HL-60/S4 (cell line): ENCODE results near the gene RNF223.
"Not testable (repeated sequence)": the region's sequence is repeated elsewhere in the genome, so short reads cannot be mapped to it uniquely, and the experiment has no call there.

ENCODE experiments used
- in situ Hi-C: fragments of 300-500 bp; cut with MboI; formaldehyde crosslinking; loops from 2 replicates; pipeline ENCODE4 v1.14.3; 2022; ENCODE audit warnings: low sequenced_read_pairs

The RNF223 gene

GRCh38 chr1:1110561-1110971 is 36.5 kb upstream of the RNF223 start:
- in situ Hi-C loops, result no loop called here

DNA sequence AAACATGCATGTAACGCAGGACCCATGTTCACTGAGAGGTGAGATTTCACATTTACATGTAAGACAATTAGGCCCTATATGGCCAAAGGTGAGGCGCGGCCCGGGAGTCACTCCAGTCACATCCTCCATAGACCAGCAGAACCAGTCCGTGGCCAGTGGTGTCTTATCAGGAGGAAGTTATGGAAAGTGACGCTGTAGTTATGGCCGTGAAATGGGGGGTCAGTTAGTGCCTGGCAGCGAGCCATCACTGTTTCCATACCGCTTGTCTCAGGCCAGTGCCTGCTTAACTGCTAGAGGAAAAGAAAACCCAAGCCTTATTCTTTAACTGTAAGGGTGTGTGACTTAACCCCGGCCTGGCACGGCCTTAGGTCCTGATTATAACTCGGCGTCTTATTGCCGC is 35.6 kb upstream of the RNF223 start:
- in situ Hi-C loops, result no loop called here

DNA sequence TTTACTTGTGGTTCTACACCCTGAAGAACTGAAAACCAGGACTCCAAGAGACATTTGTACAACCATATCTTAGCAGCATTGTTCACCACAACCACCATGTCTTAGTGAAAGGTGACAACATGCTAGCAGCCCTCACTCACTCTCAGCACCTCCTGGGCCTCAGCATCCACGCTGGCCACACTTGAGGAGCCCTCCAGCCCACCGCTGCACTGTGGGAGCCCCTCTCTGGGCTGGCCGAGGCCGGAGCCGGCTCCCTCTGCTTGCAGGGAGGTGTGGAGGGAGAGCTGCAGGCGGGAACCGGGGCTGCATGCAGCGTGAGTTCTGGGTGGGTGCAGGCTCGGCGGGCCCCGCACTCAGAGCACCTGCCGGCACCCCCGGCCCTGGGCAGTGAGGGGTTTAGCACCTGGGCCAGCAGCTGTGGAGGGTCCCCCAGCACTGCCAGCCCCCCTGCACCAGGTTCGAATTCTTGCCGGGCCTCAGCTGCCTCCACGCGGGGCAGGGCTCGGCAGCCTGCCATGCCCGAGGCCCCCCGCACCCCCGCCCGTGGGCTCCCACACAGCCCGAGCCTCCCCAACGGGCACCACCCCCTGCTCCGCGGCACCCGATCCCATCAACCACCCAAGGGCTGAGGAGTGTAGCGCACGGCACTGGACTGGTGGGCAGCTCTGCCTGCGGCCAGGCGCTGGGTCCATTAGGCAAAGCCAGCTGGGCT is 32.6 kb upstream of the RNF223 start:
- in situ Hi-C loops, result no loop called here

DNA sequence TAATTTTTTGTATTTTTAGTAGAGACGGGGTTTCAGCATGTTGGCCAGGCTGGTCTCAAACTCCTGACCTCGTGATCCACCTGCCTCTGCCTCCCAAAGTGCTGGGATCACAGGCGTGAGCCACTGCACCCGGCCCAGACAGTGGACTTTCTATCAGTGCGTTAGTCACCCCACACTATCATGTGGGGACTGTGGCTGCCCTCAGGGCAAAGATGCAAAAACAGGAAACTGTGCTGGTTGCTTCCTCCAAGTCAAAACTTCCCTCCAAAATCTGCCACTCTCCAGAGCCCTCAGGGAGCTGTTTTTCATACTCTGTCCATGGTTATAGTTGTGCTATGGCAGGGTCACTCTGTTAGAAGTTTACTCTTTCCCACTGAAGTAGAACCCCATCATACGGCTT is 30.0 kb upstream of the RNF223 start:
- in situ Hi-C loops, result not testable (repeated sequence)

DNA sequence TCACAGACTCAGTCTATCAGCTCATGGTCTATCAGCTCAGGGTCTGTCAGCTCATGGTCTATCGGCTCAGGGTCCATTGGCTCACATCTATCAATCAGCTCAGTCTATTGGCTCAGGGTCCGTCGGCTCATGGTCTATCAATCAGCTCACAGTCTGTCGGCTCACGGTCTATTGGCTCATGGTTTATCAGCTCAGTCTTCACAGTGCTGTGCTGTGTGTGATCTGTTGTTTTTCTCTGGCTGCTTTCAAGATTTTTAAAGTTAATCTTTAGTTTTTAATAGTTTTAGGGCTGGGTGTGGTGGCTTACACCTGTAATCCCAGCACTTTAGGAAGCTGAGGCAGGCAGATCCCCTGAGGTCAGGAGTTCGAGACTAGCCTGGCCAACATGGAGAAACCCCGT is 27.4 kb upstream of the RNF223 start:
- in situ Hi-C loops, result no loop called here

DNA sequence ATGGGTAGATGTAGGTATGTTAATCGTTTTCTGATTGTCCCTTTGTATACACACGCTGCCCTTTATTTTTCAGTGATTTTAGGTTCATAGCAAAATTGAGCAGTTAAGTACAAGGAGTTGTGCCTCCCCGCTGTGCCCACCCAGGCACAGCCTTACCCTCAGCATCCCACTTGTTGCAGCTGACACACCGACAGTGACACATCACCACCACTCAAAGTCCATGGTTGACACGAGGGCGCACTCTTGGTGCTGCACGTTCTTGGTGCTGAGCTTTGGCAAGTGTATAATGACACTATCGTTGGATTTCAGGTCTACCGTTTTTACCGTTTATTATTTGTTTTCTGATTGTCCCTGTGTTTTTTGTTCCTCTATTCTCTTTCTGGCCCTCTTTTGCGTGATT is 26.2 kb upstream of the RNF223 start:
- in situ Hi-C loops, result no loop called here

GRCh38 chr1:1099506-1100183 is 25.5 kb upstream of the RNF223 start:
- in situ Hi-C loops, result no loop called here

DNA sequence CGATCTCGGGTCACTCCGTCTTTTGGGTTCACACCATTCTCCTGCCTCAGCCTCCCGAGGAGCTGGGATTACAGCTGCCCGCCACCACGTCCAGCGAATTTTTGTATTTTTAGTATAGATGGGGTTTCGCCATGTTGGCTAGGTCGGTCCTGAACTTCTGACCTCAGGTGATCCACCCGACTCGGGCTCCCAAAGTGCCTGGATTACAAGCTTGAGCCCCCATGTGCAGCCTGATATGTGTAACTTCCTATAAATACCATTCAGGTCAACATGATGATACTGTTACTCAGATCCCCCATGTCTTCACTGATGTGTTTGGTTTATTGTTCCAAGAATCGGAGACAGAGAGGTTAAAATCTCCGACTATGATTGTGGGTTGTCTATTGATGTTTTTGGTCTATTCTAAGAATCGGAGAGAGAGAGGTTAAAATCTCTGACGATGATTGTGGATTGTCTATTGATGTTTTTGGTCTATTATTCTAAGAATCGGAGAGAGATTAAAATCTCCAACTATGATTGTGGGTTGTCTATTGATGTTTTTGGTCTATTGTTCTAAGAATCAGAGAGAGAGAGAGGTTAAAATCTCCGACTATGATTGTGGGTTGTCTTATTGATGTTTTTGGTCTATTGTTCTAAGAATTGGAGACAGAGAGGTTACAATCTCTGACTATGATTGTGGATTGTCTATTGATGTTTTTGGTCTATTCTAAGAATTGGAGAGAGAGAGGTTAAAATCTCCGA is 24.7 kb upstream of the RNF223 start:
- in situ Hi-C loops, result no loop called here

DNA sequence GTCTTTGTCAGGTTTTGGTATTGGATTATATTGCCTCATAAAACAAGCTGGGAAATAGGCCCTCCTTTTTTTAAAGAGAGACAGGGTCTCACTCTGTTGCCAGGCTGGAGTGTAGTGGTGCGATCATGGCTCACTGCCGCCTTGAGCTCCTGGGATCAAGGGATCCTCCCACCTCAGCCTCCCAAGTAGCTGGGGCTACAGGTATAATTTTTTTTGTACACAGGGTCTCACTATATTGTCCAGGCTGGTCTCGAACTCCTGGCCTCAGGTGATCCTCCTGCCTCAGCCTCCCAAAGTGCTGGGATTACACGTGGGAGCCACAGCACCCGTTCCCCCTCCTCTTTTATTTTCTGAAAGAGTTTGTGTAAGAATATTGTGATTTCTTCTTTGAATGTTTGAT is 22.0 kb upstream of the RNF223 start:
- in situ Hi-C loops, result not testable (repeated sequence)

DNA sequence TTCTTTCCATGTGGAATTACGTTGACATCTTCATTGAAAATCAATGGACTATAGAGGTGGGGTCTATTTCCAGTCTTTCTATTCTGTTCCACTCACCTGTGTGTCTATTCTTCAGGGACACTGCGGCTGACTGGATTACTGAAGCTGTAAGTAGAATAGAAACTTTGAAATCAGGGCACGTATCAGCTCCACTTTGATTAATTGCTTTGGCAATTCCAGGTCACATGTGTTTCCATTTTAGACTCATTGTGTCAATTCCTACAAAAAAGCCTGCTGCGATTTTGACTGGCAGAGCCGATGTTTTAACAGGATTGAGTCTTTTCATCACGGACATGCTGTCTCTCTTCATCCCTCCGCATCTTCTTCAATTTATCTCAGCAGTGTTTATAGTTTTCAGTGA is 20.9 kb upstream of the RNF223 start:
- in situ Hi-C loops, result no loop called here

GRCh38 chr1:1093610-1093943 is 19.5 kb upstream of the RNF223 start:
- in situ Hi-C loops, result no loop called here

DNA sequence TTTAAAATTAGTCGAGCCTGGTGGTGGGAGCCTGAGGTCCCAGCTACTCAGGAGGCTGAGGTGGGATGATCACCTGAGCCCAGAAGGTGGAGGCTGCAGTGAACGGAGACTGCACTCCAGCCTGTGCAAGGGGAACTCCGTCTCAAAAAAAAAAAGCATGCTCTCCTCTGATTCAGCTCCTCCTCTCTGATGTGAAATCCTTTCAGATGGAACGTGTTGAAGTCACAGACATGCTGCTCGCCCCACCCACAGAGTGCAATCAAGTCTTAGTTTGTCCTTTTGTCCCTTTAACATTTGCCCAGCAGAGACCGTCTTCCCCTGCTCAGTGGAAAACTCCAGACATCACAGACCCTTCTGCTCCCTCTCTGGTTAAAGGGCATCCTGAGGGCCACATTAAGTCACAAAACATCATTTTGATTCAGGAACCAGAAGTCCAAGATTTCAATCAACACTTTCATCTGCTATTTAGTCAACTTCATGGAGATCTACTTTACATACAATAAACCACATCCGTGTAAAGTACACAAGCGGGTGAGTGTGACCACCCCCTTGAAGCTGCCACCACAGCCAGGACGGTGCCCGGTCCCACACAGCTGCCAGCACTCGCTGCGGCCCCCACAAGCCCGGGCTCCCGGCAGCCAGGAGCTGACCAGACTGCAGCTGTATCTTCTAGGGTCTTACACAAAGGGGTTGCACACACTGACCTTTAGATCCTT is 18.9 kb upstream of the RNF223 start:
- in situ Hi-C loops, result no loop called here

GRCh38 chr1:1092149-1092855 is 18.2 kb upstream of the RNF223 start:
- in situ Hi-C loops, result no loop called here

DNA sequence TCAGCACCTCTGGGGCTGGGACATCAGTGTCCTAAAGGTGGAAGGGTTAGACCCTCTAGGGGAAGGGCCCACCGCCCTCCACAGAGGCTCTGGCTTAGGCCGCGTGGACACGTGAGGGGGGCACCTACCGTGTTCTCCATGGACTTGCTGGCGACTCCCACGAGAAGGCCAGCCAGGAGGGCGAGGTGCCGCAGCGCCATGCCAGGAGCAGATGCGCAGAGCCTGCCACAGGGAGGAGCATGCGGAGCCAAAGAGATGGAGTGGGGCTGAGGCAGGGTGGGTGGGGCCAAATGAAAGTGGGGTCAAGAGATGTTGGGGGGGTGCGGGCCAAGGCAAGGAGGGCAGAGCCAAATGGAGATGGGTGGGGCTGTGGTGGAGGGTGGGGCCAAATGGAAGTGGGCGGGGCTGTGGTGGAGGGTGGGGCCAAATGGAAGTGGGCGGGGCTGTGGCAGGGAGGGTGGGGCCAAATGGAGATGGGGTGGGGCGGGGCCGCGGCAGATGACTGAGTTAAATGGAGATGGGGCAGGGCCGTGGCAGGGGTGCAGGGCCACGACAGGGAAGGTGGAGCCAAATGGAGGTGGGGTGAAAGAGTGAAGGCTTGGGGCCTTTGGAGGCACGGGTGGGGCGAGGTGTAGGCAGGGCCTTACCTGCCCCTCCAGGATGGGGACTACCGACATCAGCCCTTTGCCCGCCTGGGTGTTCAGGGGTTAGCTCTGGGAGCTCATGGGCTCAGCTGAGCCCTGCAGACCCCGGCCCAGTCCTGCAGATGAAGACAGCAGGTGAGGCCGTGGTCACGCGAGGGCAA is 17.4 kb upstream of the RNF223 start:
- in situ Hi-C loops, result no loop called here

- in situ Hi-C loops, result no loop called here
Measured at GRCh38 chr1:1090424-1091343, 16.6 kb upstream of the RNF223 start.

GRCh38 chr1:1089731-1090423 is 15.8 kb upstream of the RNF223 start:
- in situ Hi-C loops, result no loop called here

DNA sequence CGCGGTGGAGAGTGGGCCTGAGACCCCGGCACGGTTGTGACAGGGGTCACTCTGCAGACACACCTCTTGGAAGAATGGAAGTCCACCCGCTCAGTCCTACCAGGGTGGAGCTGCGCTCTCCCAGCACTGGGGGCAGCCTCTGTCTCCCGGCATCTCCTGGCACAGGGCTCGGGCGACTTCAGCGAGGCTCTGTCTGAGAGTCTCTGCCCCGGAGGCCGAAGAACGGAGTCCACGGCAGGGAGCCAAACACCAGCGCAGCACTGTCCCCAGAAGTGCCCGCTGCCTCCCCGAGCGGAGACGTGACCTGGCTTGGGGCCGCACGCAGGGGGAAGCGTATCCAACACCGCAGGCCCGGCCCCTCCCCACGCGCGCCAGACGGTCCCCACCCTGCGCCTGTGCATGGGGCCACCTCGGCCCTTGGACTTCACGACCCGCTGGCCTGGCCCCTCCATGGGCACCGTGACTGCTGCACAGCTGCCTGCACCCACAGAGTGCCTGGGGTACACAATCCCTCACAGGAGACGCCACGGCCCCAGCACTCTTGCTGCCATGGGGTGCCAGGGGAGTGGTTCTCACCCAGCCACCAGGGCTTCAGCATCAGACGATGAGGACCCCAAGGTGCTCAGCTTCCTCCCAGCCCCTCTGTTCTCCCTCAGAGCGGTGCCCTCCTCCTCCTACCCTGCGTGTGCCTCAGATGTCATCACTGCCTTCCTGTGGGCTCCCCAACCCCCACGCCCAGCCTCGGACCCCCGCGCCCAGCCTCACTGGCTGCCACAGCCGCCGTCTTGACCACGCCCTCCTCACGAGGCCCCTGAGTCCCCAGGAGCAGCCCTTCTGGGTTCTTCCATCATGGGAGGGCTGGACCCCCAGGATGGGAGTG is 14.9 kb upstream of the RNF223 start:
- in situ Hi-C loops, result no loop called here
